Measurements from ENCODE around the gene PXDC1. TPM values are rescaled to one million over a fixed set of nuclear protein-coding genes. Genes with fewer than 3 reads are reported as not detected.

Gene PXDC1
- total RNA-seq, 6 experiments from 2014 or later: 50.5 to 250 (median 97.5) TPM

DNA sequence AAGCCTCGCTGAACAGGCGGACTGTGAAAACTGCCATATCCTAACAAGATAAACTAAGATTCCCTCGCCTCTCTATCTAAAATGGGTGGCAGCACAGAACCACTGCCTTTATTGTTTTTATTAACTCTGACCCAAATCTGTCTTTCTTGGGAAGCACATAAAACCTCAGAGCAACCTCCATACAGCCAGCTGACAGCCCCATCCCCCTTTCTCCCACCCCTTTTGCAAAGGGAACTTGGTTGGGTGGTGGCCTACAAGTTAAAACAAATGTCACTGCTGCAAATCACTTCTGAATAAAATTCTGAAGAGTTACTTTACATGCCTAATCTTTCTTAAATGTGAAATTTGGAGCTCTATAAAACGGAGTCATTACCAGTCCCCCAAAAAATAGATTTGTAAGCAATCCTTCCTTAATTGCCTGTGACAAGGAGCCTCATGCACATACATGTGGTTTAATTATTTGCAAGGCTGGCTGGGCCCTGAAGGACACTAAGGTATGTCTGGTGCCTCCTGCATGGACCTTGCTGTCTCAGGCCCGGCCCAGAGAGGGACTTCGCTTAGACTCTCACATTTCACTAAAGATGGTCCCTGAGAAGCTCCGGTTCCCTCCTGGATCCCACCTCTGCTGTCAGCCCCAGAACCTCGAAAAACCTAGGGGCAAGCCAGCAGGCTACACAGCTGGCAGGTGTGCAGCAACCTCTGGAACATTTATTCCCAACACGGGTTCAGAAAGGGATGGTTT lies 21.7 kb downstream of the PXDC1 start:
- Histone ChIP-seq H3K4me1 (peaks cover 0 to 13% (median 0%) of the 10 kb centered on the region in 4 donors), H3K4me3 (no peak overlapping the region), H3K36me3 (peaks cover 0 to 72% (median 32%) of the 10 kb centered on the region in 4 donors), H3K27me3 (no peaks in the 10 kb centered on the region), H3K9me3 (no peaks in the 10 kb centered on the region), H3K27ac (no peak overlapping the region)
- no peak for TF ChIP-seq POLR2A (IDR thresholded peaks at IDR 0.05)
- TF ChIP-seq, protein P1, sequence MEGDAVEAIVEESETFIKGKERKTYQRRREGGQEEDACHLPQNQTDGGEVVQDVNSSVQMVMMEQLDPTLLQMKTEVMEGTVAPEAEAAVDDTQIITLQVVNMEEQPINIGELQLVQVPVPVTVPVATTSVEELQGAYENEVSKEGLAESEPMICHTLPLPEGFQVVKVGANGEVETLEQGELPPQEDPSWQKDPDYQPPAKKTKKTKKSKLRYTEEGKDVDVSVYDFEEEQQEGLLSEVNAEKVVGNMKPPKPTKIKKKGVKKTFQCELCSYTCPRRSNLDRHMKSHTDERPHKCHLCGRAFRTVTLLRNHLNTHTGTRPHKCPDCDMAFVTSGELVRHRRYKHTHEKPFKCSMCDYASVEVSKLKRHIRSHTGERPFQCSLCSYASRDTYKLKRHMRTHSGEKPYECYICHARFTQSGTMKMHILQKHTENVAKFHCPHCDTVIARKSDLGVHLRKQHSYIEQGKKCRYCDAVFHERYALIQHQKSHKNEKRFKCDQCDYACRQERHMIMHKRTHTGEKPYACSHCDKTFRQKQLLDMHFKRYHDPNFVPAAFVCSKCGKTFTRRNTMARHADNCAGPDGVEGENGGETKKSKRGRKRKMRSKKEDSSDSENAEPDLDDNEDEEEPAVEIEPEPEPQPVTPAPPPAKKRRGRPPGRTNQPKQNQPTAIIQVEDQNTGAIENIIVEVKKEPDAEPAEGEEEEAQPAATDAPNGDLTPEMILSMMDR (IDR thresholded peaks at IDR 0.05): no peak
- intact Hi-C loops (cut with DNase I): loop anchor here (5.0 to 10.0 kb wide), 3 partner anchors 255 to 447 kb away; no protein-coding TSS in a partner anchor
- ATAC-seq (no peak), DNase-seq (peak in 1 of 3 donors; percentile 26)
- WGBS (ENCODE audit: insufficient coverage, low coverage, low lambda C conversion rate, missing lambda C conversion rate): 83% methylated on average over 8 of the region's 9 CpGs

GRCh38 chr6:3727593-3728108 lies 23.9 kb downstream of the PXDC1 start:
- intact Hi-C loops (cut with DNase I): loop anchor here in 1 of 2 donors (5.0 kb wide), 1 partner anchor 445 kb away; no protein-coding TSS in a partner anchor
- Histone ChIP-seq H3K4me3 (no peak overlapping the region), H3K9me3 (no peaks in the 10 kb centered on the region), H3K27me3 (no peaks in the 10 kb centered on the region), H3K36me3 (peaks cover 5 to 74% (median 40%) of the 10 kb centered on the region in 4 donors), H3K27ac (no peak overlapping the region), H3K4me1 (peaks cover 0 to 13% (median 0%) of the 10 kb centered on the region in 4 donors)
- peak in 1 of 3 donors; percentile 29 for DNase-seq
- TF ChIP-seq POLR2A (IDR thresholded peaks at IDR 0.05): no peak
- TF ChIP-seq, protein P1 (IDR thresholded peaks at IDR 0.05): no peak
- 94% methylated on average over 7 of the region's 11 CpGs for WGBS (ENCODE audit: insufficient coverage, low coverage, low lambda C conversion rate, missing lambda C conversion rate)
- ATAC-seq: no peak

DNA sequence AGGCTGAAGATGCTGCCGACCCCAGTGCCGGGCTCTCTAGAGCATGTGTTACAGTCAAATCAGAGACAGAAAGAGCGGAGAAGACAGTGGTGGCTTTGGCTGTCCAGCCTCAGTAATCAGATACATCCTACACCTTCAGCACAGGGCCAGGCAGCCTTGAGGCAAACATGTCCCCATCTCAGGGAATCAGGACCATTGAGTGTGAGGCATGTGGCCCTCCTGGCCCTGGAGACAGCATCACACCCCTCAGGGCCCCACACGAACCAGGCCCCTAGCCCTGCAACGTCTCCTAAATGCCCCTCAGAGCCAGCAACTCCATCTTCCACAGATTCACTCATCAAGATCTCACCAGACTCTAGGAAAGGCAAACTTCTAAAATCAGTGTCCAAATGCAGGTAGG lies 24.5 kb downstream of the PXDC1 start:
- no peaks in the 10 kb centered on the region for H3K27me3 ChIP-seq
- ATAC-seq: no peak
- H3K4me1 ChIP-seq: peaks cover 0 to 10% (median 0%) of the 10 kb centered on the region in 4 donors
- no peaks in the 10 kb centered on the region for H3K9me3 ChIP-seq
- DNase-seq: peak in 1 of 3 donors; percentile 34
- no peak overlapping the region for H3K4me3 ChIP-seq
- peaks cover 5 to 78% (median 42%) of the 10 kb centered on the region in 4 donors for H3K36me3 ChIP-seq
- WGBS (ENCODE audit: insufficient coverage, low coverage, low lambda C conversion rate, missing lambda C conversion rate): no CpG with 5 or more reads among the region's 5 CpGs
- TF ChIP-seq, protein P1 (IDR thresholded peaks at IDR 0.05): no peak
- no peak for TF ChIP-seq POLR2A (IDR thresholded peaks at IDR 0.05)
- H3K27ac ChIP-seq: no peak overlapping the region
- intact Hi-C loops (cut with DNase I): loop anchor here in 1 of 2 donors (5.0 kb wide), 1 partner anchor 445 kb away; no protein-coding TSS in a partner anchor

DNA sequence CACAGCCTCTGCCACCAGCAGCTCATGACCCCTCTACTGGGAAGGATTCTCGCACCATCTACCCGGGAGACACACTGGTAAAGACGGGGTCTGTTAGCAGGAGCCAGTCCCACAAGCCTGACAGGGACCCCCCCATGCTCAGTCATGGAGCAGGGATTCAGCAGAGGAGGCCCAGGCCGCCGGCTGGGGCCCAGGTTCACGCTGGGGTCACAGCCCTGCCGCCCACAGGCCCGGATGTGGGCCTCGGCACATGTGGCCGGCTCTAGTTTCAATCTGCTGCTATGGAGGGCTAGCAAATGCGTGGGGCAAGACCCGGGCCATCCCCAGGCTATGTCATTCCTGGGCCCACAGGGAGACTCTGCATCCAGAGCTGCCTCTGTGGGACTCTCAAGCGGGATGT lies 25.1 kb downstream of the PXDC1 start:
- Histone ChIP-seq H3K27me3 (no peaks in the 10 kb centered on the region), H3K9me3 (no peaks in the 10 kb centered on the region), H3K36me3 (peaks cover 5 to 79% (median 42%) of the 10 kb centered on the region in 4 donors), H3K4me3 (no peak overlapping the region), H3K27ac (no peak overlapping the region), H3K4me1 (peaks cover 0 to 3% (median 0%) of the 10 kb centered on the region in 4 donors)
- DNase-seq (no peak), ATAC-seq (no peak)
- intact Hi-C loops (cut with DNase I): loop anchor here in 1 of 2 donors (5.0 kb wide), 1 partner anchor 444 kb away; no protein-coding TSS in a partner anchor
- 100% methylated on average over 1 of the region's 13 CpGs for WGBS (ENCODE audit: insufficient coverage, low coverage, low lambda C conversion rate, missing lambda C conversion rate)
- TF ChIP-seq POLR2A (IDR thresholded peaks at IDR 0.05): no peak
- TF ChIP-seq, protein P1 (IDR thresholded peaks at IDR 0.05): no peak

All from right lobe of liver (tissue), 6 donors.